MG63 (cell line): ENCODE results near the gene WDR88. TPM values are rescaled to one million over a fixed set of nuclear protein-coding genes. Genes with fewer than 3 reads are reported as not detected.
"Not testable (repeated sequence)": the region's sequence is repeated elsewhere in the genome, so short reads cannot be mapped to it uniquely, and the experiment has no call there.

Experiments used
- DNase-seq: peaks from one replicate; pipeline ENCODE4 v3.0.0-alpha.2; 2020
- H3K27me3 ChIP-seq: fragments of 250-450 bp; sonication (Bioruptor Pico); 2 replicates; pipeline ENCODE4 v1.5.1; 2020; ENCODE audit warnings: mild to moderate bottlenecking, moderate library complexity
- H3K36me3 ChIP-seq: fragments of 250-450 bp; sonication (Bioruptor Pico); 2 replicates; pipeline ENCODE4 v1.5.1; 2020; ENCODE audit warnings: mild to moderate bottlenecking, moderate library complexity
- H3K4me3 ChIP-seq: fragments of 250-450 bp; sonication (Bioruptor Pico); 2 replicates; pipeline ENCODE4 v1.5.1; 2020; ENCODE audit warnings: mild to moderate bottlenecking, moderate library complexity
- H3K9me3 ChIP-seq: fragments of 250-450 bp; sonication (Bioruptor Pico); 2 replicates; pipeline ENCODE4 v1.5.1; 2020; ENCODE audit warnings: mild to moderate bottlenecking, moderate library complexity
- total RNA-seq: library from RNA; depleted of rRNA; stranded (reverse); fragments of >200 nt; shearing (Covaris generic); gene quantifications from 2 replicates; pipeline ENCODE4 v1.2.3, GENCODE V29; 2014; ENCODE audit warnings: low replicate concordance

Gene WDR88
- total RNA-seq, 1 experiment from 2014 or later, result not detected

DNA sequence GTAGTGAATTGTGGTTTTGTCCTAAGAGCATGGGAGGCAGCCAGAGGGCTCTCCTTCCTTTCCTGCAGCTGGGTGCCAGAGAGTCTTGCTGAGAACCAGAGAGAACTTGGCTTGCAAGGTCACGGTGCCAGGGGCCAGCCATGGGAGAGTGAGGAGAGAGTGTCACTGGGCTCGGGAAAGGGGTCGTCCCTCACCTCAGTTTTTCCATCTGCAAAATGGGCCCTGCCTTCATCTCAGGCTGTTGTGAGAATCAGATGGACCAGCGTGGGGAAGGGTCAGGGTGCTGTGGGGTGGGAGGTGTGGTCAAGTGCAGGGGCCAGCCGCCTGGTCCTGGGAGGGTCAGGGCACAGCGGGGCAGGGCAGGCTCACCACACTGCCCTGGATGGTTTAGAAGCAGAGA, 69.6 kb downstream of the WDR88 start:
- Histone ChIP-seq H3K4me3 (no peak overlapping the region), H3K9me3 (no peaks in the 10 kb centered on the region), H3K36me3 (peaks cover 23% of the 10 kb centered on the region), H3K27me3 (no peaks in the 10 kb centered on the region)
- DNase-seq, result no peak

- DNase-seq, result no peak
- no peaks in the 10 kb centered on the region for H3K9me3 ChIP-seq
- H3K4me3 ChIP-seq, result no peak overlapping the region
- peaks cover 18% of the 10 kb centered on the region for H3K36me3 ChIP-seq
- H3K27me3 ChIP-seq, result no peaks in the 10 kb centered on the region
These were observed 70.1 kb downstream of the WDR88 start for GRCh38 chr19:33201886-33202545.

DNA sequence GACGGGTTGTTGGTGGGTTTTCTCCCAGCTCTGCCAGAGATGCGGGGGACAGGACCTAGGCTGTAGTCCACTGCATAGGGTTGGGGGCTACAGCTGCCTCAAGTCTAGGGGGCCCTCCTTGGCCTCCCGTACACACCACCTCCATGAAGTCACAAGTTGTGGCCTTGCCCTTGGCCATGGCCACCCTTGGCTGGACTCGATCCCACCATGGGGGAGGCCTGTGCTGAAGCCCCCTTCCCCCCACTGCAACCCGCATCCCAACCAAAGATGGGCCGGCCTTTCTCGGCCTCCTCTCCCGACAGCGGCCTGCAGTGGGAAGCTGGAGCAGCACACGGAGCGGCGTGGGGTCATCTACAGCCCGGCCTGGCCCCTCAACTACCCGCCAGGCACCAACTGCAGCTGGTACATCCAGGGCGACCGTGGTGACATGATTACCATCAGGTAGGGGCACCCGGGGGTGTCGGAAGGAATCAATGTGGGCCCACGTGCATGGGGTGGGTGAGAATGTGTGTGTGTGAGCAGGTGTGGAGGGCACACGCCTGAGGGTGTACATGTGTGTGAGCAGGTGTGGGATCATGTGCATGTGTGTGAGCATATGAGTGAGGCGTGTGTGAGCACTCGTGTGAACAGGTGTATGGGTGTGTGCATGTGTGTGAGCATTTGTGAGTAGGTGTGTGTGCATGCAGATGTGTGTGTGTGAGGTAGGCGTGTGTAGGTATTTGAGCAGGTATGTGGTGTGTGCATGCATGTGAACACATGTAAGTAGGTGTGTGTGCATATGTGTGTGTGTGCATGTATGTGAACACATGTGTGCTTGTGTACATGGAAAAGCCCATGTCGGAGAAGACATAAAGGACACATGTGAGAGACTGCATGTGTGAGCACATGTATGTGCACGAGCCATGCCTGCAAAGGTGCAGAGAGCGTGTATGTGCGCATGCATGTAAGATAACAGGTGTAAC, 70.9 kb downstream of the WDR88 start:
- Histone ChIP-seq H3K9me3 (no peaks in the 10 kb centered on the region), H3K36me3 (peaks cover 12% of the 10 kb centered on the region), H3K27me3 (no peaks in the 10 kb centered on the region), H3K4me3 (no peak overlapping the region)
- DNase-seq, result no peak

GRCh38 chr19:33203529-33203928, 71.6 kb downstream of the WDR88 start:
- DNase-seq, result no peak
- Histone ChIP-seq H3K27me3 (no peaks in the 10 kb centered on the region), H3K36me3 (peaks cover 12% of the 10 kb centered on the region), H3K4me3 (no peak overlapping the region), H3K9me3 (no peaks in the 10 kb centered on the region)

DNA sequence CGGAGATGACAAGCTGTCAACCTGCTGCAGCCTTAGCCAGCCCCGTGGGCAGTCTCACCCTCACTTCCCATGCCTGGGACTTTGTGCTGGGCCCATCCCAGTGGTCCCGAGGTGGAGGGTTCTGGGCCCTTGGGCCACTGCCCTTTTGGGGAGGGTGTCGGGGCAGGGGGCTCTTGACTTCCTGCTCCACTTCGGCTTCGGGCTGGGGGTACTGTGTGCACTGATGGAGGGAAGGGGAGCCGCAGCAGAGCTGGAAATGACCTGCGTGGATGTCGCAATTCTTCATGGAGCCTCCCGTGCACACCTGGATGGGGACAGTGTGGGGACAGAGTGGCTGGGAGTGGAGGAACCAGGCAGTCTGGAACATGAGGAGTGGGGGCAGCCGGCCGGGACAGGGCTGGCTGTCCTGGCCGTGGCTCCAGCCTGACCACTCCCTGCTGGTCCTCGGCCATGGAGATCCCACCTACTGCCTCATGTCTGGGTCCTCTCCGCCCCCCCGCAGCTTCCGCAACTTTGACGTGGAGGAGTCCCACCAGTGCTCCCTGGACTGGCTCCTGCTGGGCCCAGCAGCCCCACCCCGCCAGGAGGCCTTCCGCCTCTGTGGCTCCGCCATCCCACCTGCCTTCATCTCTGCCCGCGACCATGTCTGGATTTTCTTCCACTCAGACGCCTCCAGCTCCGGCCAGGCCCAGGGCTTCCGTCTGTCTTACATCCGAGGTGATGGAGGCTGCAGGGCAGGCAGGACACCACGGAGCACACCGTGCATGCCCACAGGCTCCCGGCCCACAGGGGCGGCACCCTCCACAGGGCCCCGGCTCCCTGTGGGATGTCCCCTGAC, 72.4 kb downstream of the WDR88 start:
- DNase-seq, result no peak
- no peaks in the 10 kb centered on the region for H3K9me3 ChIP-seq
- H3K27me3 ChIP-seq, result no peaks in the 10 kb centered on the region
- H3K4me3 ChIP-seq, result no peak overlapping the region
- H3K36me3 ChIP-seq, result peaks cover 12% of the 10 kb centered on the region

DNA sequence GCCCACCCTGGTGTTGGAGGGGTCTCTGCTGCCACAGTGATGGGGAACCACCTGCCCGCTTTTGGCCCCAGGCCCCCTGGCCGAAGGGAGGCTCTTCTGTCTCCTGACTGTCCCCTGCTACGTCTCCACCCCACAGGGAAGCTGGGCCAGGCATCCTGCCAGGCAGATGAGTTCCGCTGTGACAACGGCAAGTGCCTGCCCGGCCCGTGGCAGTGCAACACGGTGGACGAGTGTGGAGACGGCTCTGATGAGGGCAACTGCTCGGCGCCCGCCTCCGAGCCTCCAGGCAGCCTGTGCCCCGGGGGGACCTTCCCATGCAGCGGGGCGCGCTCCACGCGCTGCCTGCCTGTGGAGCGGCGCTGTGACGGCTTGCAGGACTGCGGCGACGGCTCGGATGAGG, 73.2 kb downstream of the WDR88 start:
- Histone ChIP-seq H3K9me3 (no peaks in the 10 kb centered on the region), H3K4me3 (no peak overlapping the region), H3K27me3 (no peaks in the 10 kb centered on the region), H3K36me3 (peaks cover 12% of the 10 kb centered on the region)
- no peak for DNase-seq

GRCh38 chr19:33205531-33206260, 73.8 kb downstream of the WDR88 start:
- Histone ChIP-seq H3K4me3 (no peak overlapping the region), H3K27me3 (no peaks in the 10 kb centered on the region), H3K9me3 (no peaks in the 10 kb centered on the region), H3K36me3 (peaks cover 12% of the 10 kb centered on the region)
- no peak for DNase-seq

- H3K4me3 ChIP-seq, result no peak overlapping the region
- H3K27me3 ChIP-seq, result no peaks in the 10 kb centered on the region
- DNase-seq, result no peak
- peaks cover 12% of the 10 kb centered on the region for H3K36me3 ChIP-seq
- no peaks in the 10 kb centered on the region for H3K9me3 ChIP-seq
These were observed 74.5 kb downstream of the WDR88 start for GRCh38 chr19:33206261-33207039.

DNA sequence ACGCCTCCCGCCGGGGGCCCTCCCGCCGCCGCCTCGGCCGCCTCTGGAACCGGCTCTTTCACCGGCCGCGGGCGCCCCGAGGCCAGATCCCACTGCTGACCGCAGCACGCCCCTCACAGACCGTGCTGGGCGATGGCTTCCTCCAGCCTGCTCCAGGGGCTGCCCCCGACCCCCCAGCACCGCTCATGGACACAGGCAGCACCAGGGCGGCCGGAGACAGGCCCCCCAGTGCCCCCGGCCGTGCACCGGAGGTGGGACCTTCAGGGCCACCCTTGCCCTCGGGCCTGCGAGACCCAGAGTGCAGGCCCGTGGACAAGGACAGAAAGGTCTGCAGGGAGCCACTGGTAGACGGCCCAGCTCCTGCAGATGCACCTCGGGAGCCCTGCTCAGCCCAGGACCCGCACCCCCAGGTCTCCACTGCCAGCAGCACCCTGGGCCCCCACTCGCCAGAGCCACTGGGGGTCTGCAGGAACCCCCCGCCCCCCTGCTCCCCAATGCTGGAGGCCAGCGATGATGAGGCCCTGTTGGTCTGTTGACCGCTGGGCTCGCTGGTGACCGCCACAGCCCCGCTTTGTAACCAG, 75.2 kb downstream of the WDR88 start:
- Histone ChIP-seq H3K9me3 (no peaks in the 10 kb centered on the region), H3K36me3 (peaks cover 12% of the 10 kb centered on the region), H3K27me3 (no peaks in the 10 kb centered on the region), H3K4me3 (no peak overlapping the region)
- DNase-seq, result no peak

DNA sequence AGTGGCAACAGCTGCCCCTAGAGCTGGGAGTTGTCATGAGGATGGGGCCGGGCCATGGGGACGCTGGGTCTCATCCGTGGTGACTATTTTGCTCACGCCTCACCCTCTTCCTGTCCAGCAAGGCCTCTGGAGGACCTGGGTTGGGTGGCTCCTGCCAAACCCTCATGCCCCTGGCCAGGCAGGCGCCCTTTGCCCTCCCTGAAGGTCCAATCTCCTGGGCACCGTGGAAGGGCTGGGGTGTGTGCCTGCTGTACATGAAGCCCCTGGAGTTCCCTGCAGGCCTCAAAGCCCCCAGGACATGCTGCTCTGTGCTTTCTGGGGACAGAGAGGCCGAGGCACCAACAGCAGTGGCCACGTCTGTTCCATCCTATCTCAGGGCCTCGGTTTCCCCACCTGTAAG, 76.0 kb downstream of the WDR88 start:
- no peak overlapping the region for H3K4me3 ChIP-seq
- DNase-seq, result no peak
- H3K36me3 ChIP-seq, result peaks cover 12% of the 10 kb centered on the region
- H3K27me3 ChIP-seq, result no peaks in the 10 kb centered on the region
- H3K9me3 ChIP-seq, result no peaks in the 10 kb centered on the region

GRCh38 chr19:33208371-33208895, 76.5 kb downstream of the WDR88 start:
- Histone ChIP-seq H3K9me3 (no peaks in the 10 kb centered on the region), H3K4me3 (no peak overlapping the region), H3K36me3 (peaks cover 7% of the 10 kb centered on the region), H3K27me3 (no peaks in the 10 kb centered on the region)
- DNase-seq, result no peak

DNA sequence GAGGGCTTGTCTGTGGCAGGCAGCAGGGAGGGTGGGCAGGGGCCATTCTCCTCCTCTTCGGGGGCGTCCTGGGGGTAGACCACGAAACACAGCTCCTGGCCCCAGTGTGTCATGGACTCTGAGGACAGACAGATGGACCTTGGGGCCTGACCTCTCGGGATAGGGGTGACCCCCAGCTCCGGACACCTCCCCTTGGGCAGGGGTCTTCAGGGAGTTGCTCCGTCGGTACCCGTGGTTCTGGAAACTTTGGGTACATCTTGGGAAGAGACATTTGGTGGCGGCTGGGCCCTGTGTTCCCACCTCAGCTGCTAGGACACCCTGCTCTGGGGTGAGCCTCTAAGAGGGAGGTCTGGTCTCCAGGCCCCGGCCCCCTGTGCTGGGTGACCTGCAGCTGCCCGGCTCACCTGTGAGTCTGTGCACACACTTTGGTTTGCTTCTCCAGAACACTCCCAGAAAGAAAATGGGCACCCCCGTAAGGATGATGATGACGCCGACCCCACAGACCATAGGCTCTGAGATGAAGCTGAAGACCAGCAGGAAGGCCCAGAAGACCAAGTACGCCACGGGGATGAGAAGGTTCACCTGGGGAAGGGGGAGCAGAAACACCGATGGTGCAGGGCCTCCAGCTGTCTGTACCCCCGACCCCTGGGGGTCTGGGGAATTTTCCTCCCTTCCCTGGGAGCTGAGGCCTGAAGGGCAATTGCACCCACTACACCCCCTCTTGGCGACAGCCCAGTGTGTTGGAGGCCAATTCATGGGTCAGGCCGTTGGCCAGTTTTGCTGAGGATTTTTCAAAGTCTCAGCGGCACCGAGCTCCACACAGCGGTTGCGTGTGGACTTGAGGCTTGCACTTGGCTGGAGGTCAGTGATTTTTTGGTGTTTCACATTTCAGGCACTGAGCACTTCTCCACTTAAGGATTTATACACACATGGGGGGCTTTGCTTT, 77.3 kb downstream of the WDR88 start:
- no peak overlapping the region for H3K4me3 ChIP-seq
- no peaks in the 10 kb centered on the region for H3K27me3 ChIP-seq
- no peaks in the 10 kb centered on the region for H3K9me3 ChIP-seq
- H3K36me3 ChIP-seq, result peaks cover 7% of the 10 kb centered on the region
- DNase-seq, result no peak

GRCh38 chr19:33209850-33210230, 77.9 kb downstream of the WDR88 start:
- H3K27me3 ChIP-seq, H3K9me3 ChIP-seq, H3K36me3 ChIP-seq, H3K4me3 ChIP-seq, DNase-seq: not testable (repeated sequence)

DNA sequence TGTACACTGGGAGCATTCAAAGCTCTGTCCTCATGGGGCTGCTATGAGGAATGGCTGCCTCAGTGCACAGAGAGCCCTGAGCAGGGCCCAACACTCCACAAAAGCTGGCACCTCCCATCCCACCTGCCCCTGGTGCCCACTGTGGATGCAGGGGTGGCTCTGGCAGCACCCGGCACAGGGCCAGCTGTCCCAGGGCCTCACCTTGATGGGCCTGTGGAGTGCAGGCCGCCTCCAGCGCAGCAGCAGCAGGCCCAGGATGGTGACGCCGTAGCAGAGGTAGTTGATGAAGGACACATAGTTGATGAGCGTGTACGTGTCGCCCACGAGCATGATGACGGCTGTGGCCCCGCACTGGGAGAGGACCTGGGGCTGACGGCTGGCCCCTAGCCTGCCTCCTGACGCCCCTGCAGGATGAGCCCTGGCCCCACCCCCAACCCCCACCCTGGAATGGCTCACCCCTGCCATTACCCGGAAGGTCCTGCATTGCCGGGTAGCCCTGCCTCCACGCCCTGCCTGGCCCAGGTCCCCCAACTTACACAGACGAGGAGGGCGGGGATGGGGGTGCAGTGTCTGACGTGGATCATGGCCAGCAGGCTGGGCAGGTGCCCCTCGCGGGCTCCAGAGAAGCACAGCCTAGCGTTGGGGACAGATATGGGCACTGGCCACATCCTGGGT, 78.5 kb downstream of the WDR88 start:
- DNase-seq, result no peak
- H3K4me3 ChIP-seq, result no peak overlapping the region
- H3K36me3 ChIP-seq, result peaks cover 7% of the 10 kb centered on the region; the same call in 1 of the 2 replicates
- H3K9me3 ChIP-seq, result no peaks in the 10 kb centered on the region
- no peaks in the 10 kb centered on the region for H3K27me3 ChIP-seq
